C4-2B (cell line): ENCODE measurements around the gene CCSAP.

Experiments used
- H3K27ac ChIP-seq: fragments of 450-650 bp; 2 replicates; pipeline ENCODE4 v1.5.1; 2017
- CTCF ChIP-seq: fragments of 450-650 bp; conservative IDR thresholded peaks from 2 replicates; pipeline ENCODE4 v1.5.1; 2017; ENCODE audit warnings: mild to moderate bottlenecking
- ZFX ChIP-seq: fragments of 450-650 bp; IDR thresholded peaks from 2 replicates; pipeline ENCODE4 v1.6.1; 2017

CCSAP gene

GRCh38 chr1:229374485-229374884 lies 31.6 kb upstream of the CCSAP start:
- TF ChIP-seq ZFX = no peak
- TF ChIP-seq CTCF = no peak
- no peak overlapping the region for H3K27ac ChIP-seq

GRCh38 chr1:229373395-229373794 lies 30.5 kb upstream of the CCSAP start:
- H3K27ac ChIP-seq = no peak overlapping the region
- TF ChIP-seq CTCF = no peak
- no peak for TF ChIP-seq ZFX

GRCh38 chr1:229372251-229372650 lies 29.4 kb upstream of the CCSAP start:
- H3K27ac ChIP-seq = no peak overlapping the region
- TF ChIP-seq ZFX = no peak
- no peak for TF ChIP-seq CTCF

- no peak for TF ChIP-seq ZFX
- no peak for TF ChIP-seq CTCF
- no peak overlapping the region for H3K27ac ChIP-seq
These were observed 28.8 kb upstream of the CCSAP start for GRCh38 chr1:229371624-229372023.

GRCh38 chr1:229370601-229371021 lies 27.8 kb upstream of the CCSAP start:
- H3K27ac ChIP-seq = no peak overlapping the region
- TF ChIP-seq CTCF (no peak), ZFX (no peak)

- no peak overlapping the region for H3K27ac ChIP-seq
- no peak for TF ChIP-seq ZFX
- TF ChIP-seq CTCF = no peak
These were observed 25.5 kb upstream of the CCSAP start for GRCh38 chr1:229368347-229368746.

GRCh38 chr1:229365569-229365968 lies 22.7 kb upstream of the CCSAP start:
- no peak overlapping the region for H3K27ac ChIP-seq
- TF ChIP-seq CTCF (no peak), ZFX (no peak)
